CD4-positive, alpha-beta T cell (primary cell): Measurements from ENCODE around the gene WT1. TPM values are rescaled to one million over a fixed set of nuclear protein-coding genes. Genes with fewer than 3 reads are reported as not detected.
"Not testable (repeated sequence)": the region's sequence is repeated elsewhere in the genome, so short reads cannot be mapped to it uniquely, and the experiment has no call there.

Experiments used
- ATAC-seq: fragments of 200-7000 bp; cut with Tn5 transposase; one replicate; pipeline ENCODE4 v1.10.0; 2022; ENCODE audit warnings: mild to moderate bottlenecking; ENCODE audit not compliant: poor library complexity
- CTCF ChIA-PET: fragments of 350-600 bp; sonication (Branson Sonifier 250); formaldehyde crosslinking; loops from one replicate; lab custom pipeline; 2021; ENCODE audit warnings: antibody characterized with exemption, inconsistent platforms; lab: Charles Lee
- POLR2A ChIA-PET: fragments of 350-600 bp; sonication (Branson Sonifier 250); formaldehyde crosslinking; loops from one replicate; lab custom pipeline; 2021; ENCODE audit warnings: antibody characterized with exemption, inconsistent platforms; lab: Charles Lee
- DNase-seq, 14 experiments: peaks; one replicate each; pipeline ENCODE4 v3.0.0-alpha.2; 2013 to 2020; ENCODE audit warnings: mixed read lengths in 2 of 14
- H3K27ac ChIP-seq, 2 donors: one replicate each; pipeline versions ENCODE4 v1.5.1 to v1.7.0; 2013; ENCODE audit warnings: low read length in 2 of 2, low read depth in 1 of 2, mild to moderate bottlenecking in 1 of 2
- H3K27me3 ChIP-seq, 2 experiments: 1 replicate in 1 of 2; 2 replicates in 1 of 2; pipeline versions ENCODE4 v1.6.1 to v1.7.0; 2013; ENCODE audit warnings: low read length in 2 of 2, control low read depth in 1 of 2, mild to moderate bottlenecking in 1 of 2, moderate library complexity in 1 of 2; ENCODE audit not compliant: insufficient read depth in 2 of 2, control insufficient read depth in 1 of 2
- H3K36me3 ChIP-seq: one replicate; pipeline ENCODE4 v1.6.1; 2013; ENCODE audit warnings: low read length, control low read depth; ENCODE audit not compliant: insufficient read depth
- H3K4me1 ChIP-seq: one replicate; pipeline ENCODE4 v1.6.1; 2013; ENCODE audit warnings: low read length, control low read depth; ENCODE audit not compliant: insufficient read depth
- H3K4me3 ChIP-seq: one replicate; pipeline ENCODE4 v1.5.1; 2013; ENCODE audit warnings: mild to moderate bottlenecking, low read length, moderate library complexity
- H3K9me3 ChIP-seq, 2 experiments: 1 replicate in 1 of 2; 2 replicates in 1 of 2; pipeline versions ENCODE4 v1.6.1 to v1.7.0; 2013; ENCODE audit warnings: low read length in 2 of 2, mild to moderate bottlenecking in 2 of 2, control low read depth in 1 of 2, moderate library complexity in 1 of 2; ENCODE audit not compliant: control insufficient read depth in 1 of 2, insufficient read depth in 1 of 2
- H3K27ac Mint-ChIP-seq: one replicate; pipeline ENCODE4 v1.8.0; 2020; ENCODE audit warnings: mixed read lengths
- H3K27me3 Mint-ChIP-seq: one replicate; pipeline ENCODE4 v1.8.0; 2021; ENCODE audit warnings: mixed read lengths
- H3K36me3 Mint-ChIP-seq: one replicate; pipeline ENCODE4 v1.8.0; 2021; ENCODE audit warnings: low read depth, mixed read lengths
- H3K4me1 Mint-ChIP-seq: one replicate; pipeline ENCODE4 v1.8.0; 2021; ENCODE audit warnings: low read depth, mixed read lengths
- H3K4me3 Mint-ChIP-seq: one replicate; pipeline ENCODE4 v1.8.0; 2020; ENCODE audit warnings: mild to moderate bottlenecking, mixed read lengths
- H3K9me3 Mint-ChIP-seq: one replicate; pipeline ENCODE4 v1.8.0; 2020; ENCODE audit warnings: mixed read lengths
- CTCF ChIP-seq: fragments of 200-600 bp; IDR thresholded peaks from one replicate; pipeline ENCODE4 v1.8.0; 2022; ENCODE audit warnings: antibody characterized with exemption, mild to moderate bottlenecking
- intact Hi-C, 2 experiments: fragments of 100-400 bp; cut with DNase I in 1 of 2; cut with micrococcal nuclease in 1 of 2; formaldehyde crosslinking; loops; one replicate each; pipeline versions ENCODE4 v1.15.1 to v1.9.0; 2023 to 2025; cut with DNase I, micrococcal nuclease
- total RNA-seq, 174 experiments: library from RNA in 2 of 174; stranded (reverse) in 2 of 174; gene quantifications; one replicate each; pipeline ENCODE4 v1.2.3 and lab custom pipeline; 2021 to 2026

Gene WT1
- total RNA-seq, 2 experiments from 2014 or later: not detected

DNA sequence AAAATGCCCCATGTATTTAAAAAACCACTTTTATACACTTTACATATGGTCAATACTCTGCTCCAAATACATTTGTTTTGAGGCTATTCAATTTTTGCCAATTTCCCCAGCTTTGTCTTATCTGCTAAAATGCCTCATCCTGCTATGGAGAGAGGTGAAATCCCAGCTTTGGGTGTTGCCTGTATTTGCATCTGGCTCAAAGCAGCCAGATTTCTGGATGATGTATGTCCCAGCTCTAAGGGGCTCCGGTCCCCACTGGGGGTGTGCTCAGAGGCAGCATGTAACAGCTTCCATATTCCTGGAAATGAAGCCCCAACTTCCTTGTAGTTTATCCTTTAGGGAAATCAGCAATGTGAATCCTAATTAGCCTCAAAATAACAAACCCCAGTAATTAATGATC, 59.5 kb downstream of the WT1 start:
- intact Hi-C loops: no loop called here

DNA sequence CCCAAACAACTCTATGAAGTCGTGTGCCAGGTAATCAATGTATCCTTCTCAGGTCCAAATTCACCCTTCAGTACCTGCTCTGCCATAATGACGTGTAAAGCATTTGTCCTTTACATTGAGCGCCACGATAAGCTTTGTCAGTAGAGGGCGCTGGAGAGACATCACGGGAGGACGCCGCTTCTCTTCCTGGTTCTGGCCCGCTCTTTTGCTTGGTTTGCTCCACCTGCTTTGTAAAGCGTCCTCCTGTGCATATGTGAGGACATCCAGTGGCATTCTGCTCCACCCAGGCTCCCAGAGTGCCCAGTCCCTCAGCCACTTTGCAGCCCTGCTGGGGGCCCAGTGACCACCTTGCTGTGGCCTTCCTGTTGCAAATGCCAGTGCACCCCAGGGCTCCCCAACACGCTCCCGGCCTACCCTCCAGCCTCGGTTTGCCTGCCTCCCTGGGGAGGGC, 61.1 kb downstream of the WT1 start:
- H3K27me3 ChIP-seq: no peaks in the 10 kb centered on the region
- H3K4me3 ChIP-seq: no peak overlapping the region
- POLR2A ChIA-PET: interaction anchor here (0.6 kb wide), 1 partner anchor 223 kb away, joined by 3 read pairs; no protein-coding TSS in a partner anchor
- TF ChIP-seq CTCF: no peak
- intact Hi-C loops: no loop called here
- H3K27me3 Mint-ChIP-seq: peaks cover 12% of the 10 kb centered on the region
- no peak overlapping the region for H3K27ac ChIP-seq
- no peaks in the 10 kb centered on the region for H3K4me1 ChIP-seq
- CTCF ChIA-PET: no interaction called here
- H3K36me3 Mint-ChIP-seq: no peaks in the 10 kb centered on the region
- H3K4me3 Mint-ChIP-seq: no peak overlapping the region
- ATAC-seq (no peak), DNase-seq (peak in 5 of 14 experiments; percentile 2 to 39 (median 13))
- no peaks in the 10 kb centered on the region for H3K36me3 ChIP-seq
- H3K9me3 ChIP-seq: peaks cover 0 to 8% of the 10 kb centered on the region in 2 experiments
- H3K27ac Mint-ChIP-seq: no peak overlapping the region
- H3K9me3 Mint-ChIP-seq: peaks cover 4% of the 10 kb centered on the region
- no peaks in the 10 kb centered on the region for H3K4me1 Mint-ChIP-seq

More for the DNA sequence above, 59.5 kb downstream of the WT1 start:
- ChIA-PET CTCF (no interaction called here), POLR2A (no interaction called here)
- ATAC-seq (no peak), DNase-seq (no peak)
- Histone ChIP-seq H3K27ac (no peak overlapping the region), H3K4me3 (no peak overlapping the region), H3K27me3 (no peaks in the 10 kb centered on the region), H3K4me1 (no peaks in the 10 kb centered on the region), H3K9me3 (peaks cover 0 to 8% of the 10 kb centered on the region in 2 experiments), H3K36me3 (no peaks in the 10 kb centered on the region)
- no peaks in the 10 kb centered on the region for H3K4me1 Mint-ChIP-seq
- H3K36me3 Mint-ChIP-seq: no peaks in the 10 kb centered on the region
- H3K27me3 Mint-ChIP-seq: peaks cover 12% of the 10 kb centered on the region
- no peak for TF ChIP-seq CTCF
- no peak overlapping the region for H3K4me3 Mint-ChIP-seq
- H3K27ac Mint-ChIP-seq: no peak overlapping the region
- H3K9me3 Mint-ChIP-seq: peaks cover under 1% of the 10 kb centered on the region

- H3K27me3 ChIP-seq, CTCF ChIA-PET, POLR2A ChIA-PET, H3K4me1 ChIP-seq, H3K4me1 Mint-ChIP-seq, intact Hi-C loops, H3K27ac Mint-ChIP-seq, H3K4me3 ChIP-seq, ATAC-seq, H3K9me3 Mint-ChIP-seq, H3K4me3 Mint-ChIP-seq, H3K27ac ChIP-seq, H3K36me3 ChIP-seq, H3K36me3 Mint-ChIP-seq, H3K27me3 Mint-ChIP-seq, DNase-seq: not testable (repeated sequence)
- H3K9me3 ChIP-seq: peaks cover 0 to 17% of the 10 kb centered on the region in 2 experiments
Measured at GRCh38 chr11:32369987-32370386, 65.4 kb downstream of the WT1 start.

- intact Hi-C loops: no loop called here
- no peaks in the 10 kb centered on the region for H3K4me1 ChIP-seq
- TF ChIP-seq CTCF: no peak
- H3K36me3 ChIP-seq: no peaks in the 10 kb centered on the region
- no peak overlapping the region for H3K4me3 Mint-ChIP-seq
- ChIA-PET POLR2A (no interaction called here), CTCF (no interaction called here)
- peaks cover 0 to 9% of the 10 kb centered on the region in 2 experiments for H3K9me3 ChIP-seq
- no peak overlapping the region for H3K27ac ChIP-seq
- H3K4me1 Mint-ChIP-seq: no peaks in the 10 kb centered on the region
- H3K9me3 Mint-ChIP-seq: peaks cover 4% of the 10 kb centered on the region
- H3K36me3 Mint-ChIP-seq: no peaks in the 10 kb centered on the region
- no peak overlapping the region for H3K4me3 ChIP-seq
- H3K27me3 Mint-ChIP-seq: peaks cover 17% of the 10 kb centered on the region
- H3K27me3 ChIP-seq: no peaks in the 10 kb centered on the region
- no peak for ATAC-seq
- no peak overlapping the region for H3K27ac Mint-ChIP-seq
- DNase-seq: no peak
Measured at GRCh38 chr11:32366666-32367065, 68.7 kb downstream of the WT1 start.
